IMR-90 (cell line): ENCODE results near the gene KRT6A. TPM values are rescaled to one million over a fixed set of nuclear protein-coding genes. Genes with fewer than 3 reads are reported as not detected.

Source experiments
- ATAC-seq: fragments of 200-7000 bp; cut with Tn5 transposase; 2 replicates; pipeline ENCODE4 v1.9.1; 2020; ENCODE audit warnings: low read depth, mild to moderate bottlenecking, moderate library complexity
- BruUV-seq: library from RNA; stranded (reverse); fragments of 400-500 nt; replicated peaks from 2 replicates; lab custom pipeline; 2021; lab: Mats Ljungman, UMichigan
- CTCF ChIA-PET: fragments of 300-600 bp; formaldehyde crosslinking; extraction: SDS; loops from one replicate; lab custom pipeline; 2021; ENCODE audit warnings: antibody characterized with exemption; lab: Yijun Ruan, JAX
- POLR2A ChIA-PET: fragments of 300-600 bp; sonication (Branson Sonifier 250); formaldehyde crosslinking; loops from one replicate; lab custom pipeline; 2022; ENCODE audit warnings: antibody characterized with exemption; ENCODE audit not compliant: unreplicated experiment; lab: Charles Lee
- DNase-seq: peaks from one replicate; pipeline ENCODE4 v3.0.0; 2013
- H2AFZ ChIP-seq: replicated peaks from 2 replicates; pipeline ENCODE3; 2013; ENCODE audit warnings: low read length, mild to moderate bottlenecking; ENCODE audit not compliant: poor library complexity
- H2AK5ac ChIP-seq: 2 replicates; pipeline ENCODE4 v1.6.1; 2013; ENCODE audit warnings: low read depth, low read length, inconsistent platforms
- H2AK9ac ChIP-seq: replicated peaks from 2 replicates; pipeline ENCODE3; 2013; ENCODE audit warnings: mild to moderate bottlenecking, low read depth, low read length, moderate library complexity; ENCODE audit not compliant: poor library complexity
- H2BK120ac ChIP-seq: 2 replicates; pipeline ENCODE4 v1.6.1; 2013; ENCODE audit warnings: low read depth, low read length, inconsistent platforms
- H2BK15ac ChIP-seq: 3 replicates; pipeline ENCODE4 v1.6.1; 2013; ENCODE audit warnings: low read depth, low read length, inconsistent platforms
- H2BK20ac ChIP-seq: 2 replicates; pipeline ENCODE4 v1.6.1; 2013; ENCODE audit warnings: low read depth, mild to moderate bottlenecking, inconsistent platforms, low read length, moderate library complexity
- H2BK5ac ChIP-seq: 2 replicates; pipeline ENCODE4 v1.6.1; 2013; ENCODE audit warnings: mild to moderate bottlenecking, low read depth, low read length, inconsistent platforms; ENCODE audit not compliant: poor library complexity, severe bottlenecking
- H3K14ac ChIP-seq: replicated peaks from 2 replicates; pipeline ENCODE4 v1.6.1; 2013; ENCODE audit warnings: low read depth, low read length, inconsistent platforms
- H3K18ac ChIP-seq: 2 replicates; pipeline ENCODE4 v1.6.1; 2013; ENCODE audit warnings: low read depth, low read length, control low read depth
- H3K23ac ChIP-seq: 2 replicates; pipeline ENCODE4 v1.6.1; 2013; ENCODE audit warnings: low read depth, low read length, inconsistent platforms
- H3K27ac ChIP-seq: 2 replicates; pipeline ENCODE4 v1.5.1; 2013; ENCODE audit warnings: mild to moderate bottlenecking, control low read depth, low read length; ENCODE audit not compliant: insufficient read depth
- H3K27me3 ChIP-seq: 2 replicates; pipeline ENCODE4 v1.6.1; 2013; ENCODE audit warnings: low read length; ENCODE audit not compliant: control insufficient read depth, insufficient read depth
- H3K36me3 ChIP-seq: 2 replicates; pipeline ENCODE4 v1.6.1; 2013; ENCODE audit warnings: low read length, mixed read lengths; ENCODE audit not compliant: control insufficient read depth, insufficient read depth
- H3K4ac ChIP-seq: 2 replicates; pipeline ENCODE4 v1.6.1; 2013; ENCODE audit warnings: low read depth, low read length, inconsistent platforms
- H3K4me1 ChIP-seq: 2 replicates; pipeline ENCODE4 v1.6.1; 2013; ENCODE audit warnings: low read length, mixed read lengths; ENCODE audit not compliant: control insufficient read depth, insufficient read depth
- H3K4me2 ChIP-seq: 2 replicates; pipeline ENCODE4 v1.6.1; 2013; ENCODE audit warnings: low read depth, mild to moderate bottlenecking, control low read depth, low read length, moderate library complexity
- H3K4me3 ChIP-seq: 2 replicates; pipeline ENCODE4 v1.5.1; 2013; ENCODE audit warnings: low read depth, mild to moderate bottlenecking, control low read depth, low read length, moderate library complexity; ENCODE audit not compliant: insufficient read depth
- H3K56ac ChIP-seq: 2 replicates; pipeline ENCODE4 v1.6.1; 2013; ENCODE audit warnings: low read length, inconsistent platforms; ENCODE audit not compliant: insufficient read depth; ENCODE audit errors: extremely low read depth
- H3K79me1 ChIP-seq, 2 experiments: 2 replicates each; pipeline ENCODE4 v1.6.1; 2013; ENCODE audit warnings: low read length in 2 of 2, inconsistent platforms in 1 of 2, low read depth in 1 of 2
- H3K9ac ChIP-seq: 2 replicates; pipeline ENCODE4 v1.6.1; 2013; ENCODE audit warnings: low read depth, low read length, control low read depth
- H3K9me1 ChIP-seq: 2 replicates; pipeline ENCODE4 v1.6.1; 2013; ENCODE audit warnings: low read length, inconsistent platforms; ENCODE audit not compliant: insufficient read depth
- H3K9me3 ChIP-seq: 2 replicates; pipeline ENCODE4 v1.6.1; 2013; ENCODE audit warnings: low read length; ENCODE audit not compliant: control insufficient read depth, insufficient read depth
- H4K20me1 ChIP-seq: 2 replicates; pipeline ENCODE4 v1.6.1; 2013; ENCODE audit warnings: low read length, inconsistent platforms; ENCODE audit not compliant: insufficient read depth
- H4K5ac ChIP-seq: 2 replicates; pipeline ENCODE4 v1.6.1; 2013; ENCODE audit warnings: mild to moderate bottlenecking, low read depth, low read length, control low read depth
- H4K8ac ChIP-seq, 2 experiments: 2 replicates each; pipeline ENCODE4 v1.6.1; 2013; ENCODE audit warnings: low read depth in 2 of 2, low read length in 2 of 2, control low read depth in 1 of 2, inconsistent platforms in 1 of 2
- H4K91ac ChIP-seq: 2 replicates; pipeline ENCODE4 v1.6.1; 2013; ENCODE audit warnings: low read depth, low read length, inconsistent platforms; ENCODE audit not compliant: insufficient read depth
- BHLHE40 ChIP-seq: fragments of 150-350 bp; IDR thresholded peaks from 2 replicates; pipeline ENCODE4 v1.6.1; 2016; ENCODE audit warnings: mild to moderate bottlenecking, low read depth, low read length
- CEBPB ChIP-seq: IDR thresholded peaks from 2 replicates; pipeline ENCODE4 v1.6.1; 2012; ENCODE audit warnings: low read depth, low read length, improper control_type of control experiment
- MAFK ChIP-seq: IDR thresholded peaks from 2 replicates; pipeline ENCODE4 v1.6.1; 2012; ENCODE audit warnings: low read depth, low read length, improper control_type of control experiment
- MAZ ChIP-seq: IDR thresholded peaks from 2 replicates; pipeline ENCODE4 v1.6.1; 2012; ENCODE audit warnings: low read depth, mild to moderate bottlenecking, low read length, improper control_type of control experiment, moderate library complexity, borderline replicate concordance
- MXI1 ChIP-seq: IDR thresholded peaks from 2 replicates; pipeline ENCODE4 v1.6.1; 2012; ENCODE audit warnings: low read depth, mild to moderate bottlenecking, low read length, moderate library complexity, borderline replicate concordance
- POLR2A ChIP-seq: IDR thresholded peaks from 2 replicates; pipeline ENCODE4 v1.6.1; 2012; ENCODE audit warnings: mild to moderate bottlenecking, low read depth, low read length
- RCOR1 ChIP-seq: IDR thresholded peaks from 2 replicates; pipeline ENCODE4 v1.6.1; 2012; ENCODE audit warnings: mild to moderate bottlenecking, low read length, improper control_type of control experiment; ENCODE audit not compliant: insufficient replicate concordance
- RFX5 ChIP-seq: IDR thresholded peaks from 2 replicates; pipeline ENCODE4 v1.8.0; 2012; ENCODE audit warnings: low read depth, mild to moderate bottlenecking, low read length, moderate library complexity
- SMC3 ChIP-seq: fragments of 150-350 bp; IDR thresholded peaks from 2 replicates; pipeline ENCODE4 v1.6.1; 2016; ENCODE audit warnings: low read depth, mild to moderate bottlenecking, antibody characterized with exemption, low read length, moderate library complexity
- WGBS, 2 experiments: methylation state at CpG; one replicate each; pipeline versions ENCODE4 v1.1.5 to v1.1.7; 2013; ENCODE audit warnings: missing lambda C conversion rate in 2 of 2; ENCODE audit not compliant: insufficient read length in 1 of 2; ENCODE audit errors: extremely low coverage in 2 of 2; 5-methylcytosine and 5-hydroxymethylcytosine counted together
- dilution Hi-C: fragments of 300-500 bp; cut with HindIII; formaldehyde crosslinking; loops from one replicate; pipeline ENCODE4 v1.14.3; 2018; ENCODE audit warnings: low sequenced_read_pairs; ENCODE audit not compliant: unreplicated experiment
- in situ Hi-C: fragments of 300-500 bp; cut with MboI; formaldehyde crosslinking; loops from 3 replicates; pipeline ENCODE4 v1.14.3; 2019; ENCODE audit warnings: low sequenced_read_pairs, inconsistent platforms, mixed read lengths
- intact Hi-C: fragments of 100-400 bp; cut with micrococcal nuclease; formaldehyde crosslinking; loops from 2 replicates; pipeline ENCODE4 v1.10.0; 2022
- polyA plus RNA-seq, 3 experiments: library from polyadenylated mRNA; depleted of rRNA; stranded (reverse); fragments of >200 nt; gene quantifications; 2 replicates each; pipeline ENCODE4 v1.2.3, GENCODE V29; 2012; ENCODE audit warnings: low replicate concordance in 1 of 3
- total RNA-seq: library from RNA; depleted of rRNA; stranded (reverse); fragments of >200 nt; gene quantifications from 2 replicates; pipeline ENCODE4 v1.2.3, GENCODE V29; 2012
- TF ChIP-seq, protein P1 (sequence below): fragments of 150-350 bp; IDR thresholded peaks from 2 replicates; pipeline ENCODE4 v1.6.1; 2016; ENCODE audit warnings: low read depth, mild to moderate bottlenecking, low read length, moderate library complexity, borderline replicate concordance
- TF ChIP-seq, protein P2 (sequence below): conservative IDR thresholded peaks from 2 replicates; pipeline ENCODE4 v1.5.1; 2012; ENCODE audit warnings: mild to moderate bottlenecking, low read depth, low read length, improper control_type of control experiment
- TF ChIP-seq, protein P3 (sequence below): fragments of 150-350 bp; IDR thresholded peaks from 2 replicates; pipeline ENCODE4 v1.6.1; 2017; ENCODE audit warnings: mild to moderate bottlenecking, antibody characterized with exemption, low read length, low read depth

Gene KRT6A
- total and polyA plus RNA-seq, 2 of the 4 experiments (the other 2 are of a cell fraction): not detected

DNA sequence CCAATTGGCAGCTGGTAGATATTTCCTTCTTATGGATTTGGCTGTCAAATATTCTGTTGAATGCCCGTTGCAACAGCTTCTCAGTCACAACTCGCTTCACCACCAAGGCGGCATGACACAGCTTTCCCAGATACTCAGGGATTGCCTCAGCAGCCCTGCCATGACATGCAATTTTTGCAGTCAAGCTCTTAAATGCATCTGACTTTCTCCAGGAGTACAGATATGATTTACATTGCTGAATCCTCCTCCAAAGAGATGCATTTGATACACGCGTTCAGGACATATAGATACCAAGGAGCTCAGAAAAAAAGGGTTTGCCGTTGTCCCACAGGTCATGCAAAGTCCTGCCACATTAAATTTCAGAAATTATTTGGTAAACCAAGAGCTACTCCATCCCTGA, 20.7 kb upstream of the KRT6A start (continued):
- TF ChIP-seq, protein P1, sequence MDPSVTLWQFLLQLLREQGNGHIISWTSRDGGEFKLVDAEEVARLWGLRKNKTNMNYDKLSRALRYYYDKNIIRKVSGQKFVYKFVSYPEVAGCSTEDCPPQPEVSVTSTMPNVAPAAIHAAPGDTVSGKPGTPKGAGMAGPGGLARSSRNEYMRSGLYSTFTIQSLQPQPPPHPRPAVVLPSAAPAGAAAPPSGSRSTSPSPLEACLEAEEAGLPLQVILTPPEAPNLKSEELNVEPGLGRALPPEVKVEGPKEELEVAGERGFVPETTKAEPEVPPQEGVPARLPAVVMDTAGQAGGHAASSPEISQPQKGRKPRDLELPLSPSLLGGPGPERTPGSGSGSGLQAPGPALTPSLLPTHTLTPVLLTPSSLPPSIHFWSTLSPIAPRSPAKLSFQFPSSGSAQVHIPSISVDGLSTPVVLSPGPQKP: no peak
- TF ChIP-seq RFX5 (no peak), BHLHE40 (no peak), MXI1 (no peak)

DNA sequence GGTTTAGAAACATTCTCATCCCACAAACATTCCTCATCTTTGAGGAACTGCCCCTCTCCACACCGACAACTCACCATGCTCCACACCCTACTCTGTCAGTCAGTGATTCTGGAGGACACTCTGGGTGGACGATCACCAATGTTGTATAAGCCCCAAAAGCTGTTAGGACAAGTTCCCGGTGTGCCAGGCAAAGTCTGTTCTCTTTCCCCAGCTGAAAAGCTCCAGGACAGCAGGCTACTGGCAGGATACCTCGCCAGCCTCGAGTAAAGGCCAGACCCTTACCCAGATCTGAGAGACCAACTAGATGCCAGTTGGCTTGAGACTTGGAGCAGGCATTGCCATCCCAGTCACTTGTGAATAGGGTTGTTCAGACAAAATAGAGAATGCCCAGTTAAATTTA, 15.2 kb upstream of the KRT6A start:
- POLR2A ChIA-PET: no interaction called here
- no peak overlapping the region for H2AFZ ChIP-seq
- H3K4ac ChIP-seq: no peak overlapping the region
- H3K4me1 ChIP-seq: no peaks in the 10 kb centered on the region
- H3K27ac ChIP-seq: no peak overlapping the region
- CTCF ChIA-PET: no interaction called here
- no peaks in the 10 kb centered on the region for H3K36me3 ChIP-seq
- H3K9me1 ChIP-seq: no peaks in the 10 kb centered on the region
- no peak overlapping the region for H3K9ac ChIP-seq
- WGBS, 2 experiments: 0% methylated on average over 1 of the region's 5 CpGs; no CpG with 5 or more reads in 1 of the 2 experiments
- H2BK20ac ChIP-seq: no peak overlapping the region
- peaks cover 7% of the 10 kb centered on the region for H3K27me3 ChIP-seq
- no peak overlapping the region for H3K23ac ChIP-seq
- H4K5ac ChIP-seq: no peak overlapping the region
- no peak overlapping the region for H3K14ac ChIP-seq
- no peak overlapping the region for H2BK120ac ChIP-seq
- no peak overlapping the region for H3K4me3 ChIP-seq
- BruUV-seq: no TSS peak
- H3K79me1 ChIP-seq: no peaks in the 10 kb centered on the region
- in situ Hi-C loops (no loop called here), dilution Hi-C loops (no loop called here), intact Hi-C loops (no loop called here)
- no peak overlapping the region for H3K18ac ChIP-seq
- no peak for DNase-seq
- no peak overlapping the region for H2BK5ac ChIP-seq
- H4K91ac ChIP-seq: no peak overlapping the region
- no peak overlapping the region for H3K56ac ChIP-seq
- no peak overlapping the region for H4K8ac ChIP-seq
- no peak overlapping the region for H2AK9ac ChIP-seq
- no peak overlapping the region for H2AK5ac ChIP-seq
- H3K9me3 ChIP-seq: no peaks in the 10 kb centered on the region
- no peak for ATAC-seq
- no peak overlapping the region for H3K4me2 ChIP-seq
- H2BK15ac ChIP-seq: no peak overlapping the region
- no peaks in the 10 kb centered on the region for H4K20me1 ChIP-seq
- no peak for TF ChIP-seq BHLHE40
- no peak for TF ChIP-seq POLR2A
- TF ChIP-seq RCOR1: no peak
- TF ChIP-seq, protein P2, sequence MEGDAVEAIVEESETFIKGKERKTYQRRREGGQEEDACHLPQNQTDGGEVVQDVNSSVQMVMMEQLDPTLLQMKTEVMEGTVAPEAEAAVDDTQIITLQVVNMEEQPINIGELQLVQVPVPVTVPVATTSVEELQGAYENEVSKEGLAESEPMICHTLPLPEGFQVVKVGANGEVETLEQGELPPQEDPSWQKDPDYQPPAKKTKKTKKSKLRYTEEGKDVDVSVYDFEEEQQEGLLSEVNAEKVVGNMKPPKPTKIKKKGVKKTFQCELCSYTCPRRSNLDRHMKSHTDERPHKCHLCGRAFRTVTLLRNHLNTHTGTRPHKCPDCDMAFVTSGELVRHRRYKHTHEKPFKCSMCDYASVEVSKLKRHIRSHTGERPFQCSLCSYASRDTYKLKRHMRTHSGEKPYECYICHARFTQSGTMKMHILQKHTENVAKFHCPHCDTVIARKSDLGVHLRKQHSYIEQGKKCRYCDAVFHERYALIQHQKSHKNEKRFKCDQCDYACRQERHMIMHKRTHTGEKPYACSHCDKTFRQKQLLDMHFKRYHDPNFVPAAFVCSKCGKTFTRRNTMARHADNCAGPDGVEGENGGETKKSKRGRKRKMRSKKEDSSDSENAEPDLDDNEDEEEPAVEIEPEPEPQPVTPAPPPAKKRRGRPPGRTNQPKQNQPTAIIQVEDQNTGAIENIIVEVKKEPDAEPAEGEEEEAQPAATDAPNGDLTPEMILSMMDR: no peak
- TF ChIP-seq, protein P1: no peak
- TF ChIP-seq MAZ: no peak
- TF ChIP-seq CEBPB: no peak
- TF ChIP-seq RFX5: no peak
- no peak for TF ChIP-seq MAFK
- TF ChIP-seq, protein P3, sequence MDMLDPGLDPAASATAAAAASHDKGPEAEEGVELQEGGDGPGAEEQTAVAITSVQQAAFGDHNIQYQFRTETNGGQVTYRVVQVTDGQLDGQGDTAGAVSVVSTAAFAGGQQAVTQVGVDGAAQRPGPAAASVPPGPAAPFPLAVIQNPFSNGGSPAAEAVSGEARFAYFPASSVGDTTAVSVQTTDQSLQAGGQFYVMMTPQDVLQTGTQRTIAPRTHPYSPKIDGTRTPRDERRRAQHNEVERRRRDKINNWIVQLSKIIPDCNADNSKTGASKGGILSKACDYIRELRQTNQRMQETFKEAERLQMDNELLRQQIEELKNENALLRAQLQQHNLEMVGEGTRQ: no peak
- TF ChIP-seq SMC3: no peak
